Peyer's patch (tissue), 4 donors: ENCODE data around the gene ZNF79.

Experiments used
- POLR2A ChIP-seq, 2 donors: fragments of 450-650 bp; IDR thresholded peaks; one replicate each; pipeline ENCODE4 v1.5.1; 2017; ENCODE audit warnings: antibody characterized with exemption in 2 of 2, mild to moderate bottlenecking in 2 of 2, moderate library complexity in 2 of 2
- TF ChIP-seq, protein P1 (sequence below), 6 experiments: fragments of 450-650 bp in 4 of 6; fragments of 200-600 bp in 2 of 6; sonication (generic) in 1 of 6; IDR thresholded peaks; one replicate each; pipeline ENCODE4 v1.5.1; 2017 to 2019; ENCODE audit warnings: antibody characterized with exemption in 6 of 6, mild to moderate bottlenecking in 3 of 6, moderate library complexity in 1 of 6

DNA sequence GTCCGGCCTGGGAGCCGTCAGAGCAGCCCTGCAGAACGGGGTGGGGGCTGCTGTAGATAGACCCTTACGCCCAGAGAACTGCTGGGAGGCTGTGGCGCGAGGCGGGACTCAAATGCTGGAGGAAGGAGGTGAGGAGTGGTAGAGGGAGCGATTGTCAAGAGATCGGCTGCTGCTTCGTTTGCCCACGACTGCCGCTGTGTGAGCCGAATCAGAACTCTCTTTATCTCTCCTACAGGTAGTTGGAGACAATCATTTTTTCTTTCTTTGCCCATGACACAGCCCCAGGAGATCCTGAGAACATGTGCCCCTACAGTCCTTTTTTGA, 456 bp downstream of the ZNF79 start:
- TF ChIP-seq, protein P1, sequence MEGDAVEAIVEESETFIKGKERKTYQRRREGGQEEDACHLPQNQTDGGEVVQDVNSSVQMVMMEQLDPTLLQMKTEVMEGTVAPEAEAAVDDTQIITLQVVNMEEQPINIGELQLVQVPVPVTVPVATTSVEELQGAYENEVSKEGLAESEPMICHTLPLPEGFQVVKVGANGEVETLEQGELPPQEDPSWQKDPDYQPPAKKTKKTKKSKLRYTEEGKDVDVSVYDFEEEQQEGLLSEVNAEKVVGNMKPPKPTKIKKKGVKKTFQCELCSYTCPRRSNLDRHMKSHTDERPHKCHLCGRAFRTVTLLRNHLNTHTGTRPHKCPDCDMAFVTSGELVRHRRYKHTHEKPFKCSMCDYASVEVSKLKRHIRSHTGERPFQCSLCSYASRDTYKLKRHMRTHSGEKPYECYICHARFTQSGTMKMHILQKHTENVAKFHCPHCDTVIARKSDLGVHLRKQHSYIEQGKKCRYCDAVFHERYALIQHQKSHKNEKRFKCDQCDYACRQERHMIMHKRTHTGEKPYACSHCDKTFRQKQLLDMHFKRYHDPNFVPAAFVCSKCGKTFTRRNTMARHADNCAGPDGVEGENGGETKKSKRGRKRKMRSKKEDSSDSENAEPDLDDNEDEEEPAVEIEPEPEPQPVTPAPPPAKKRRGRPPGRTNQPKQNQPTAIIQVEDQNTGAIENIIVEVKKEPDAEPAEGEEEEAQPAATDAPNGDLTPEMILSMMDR (IDR thresholded peaks at IDR 0.05), result peak in 1 of 6 experiments; percentile 6
- TF ChIP-seq POLR2A (IDR thresholded peaks at IDR 0.05), result no peak
